Activated CD4-positive, CD25-positive, alpha-beta regulatory T cell treated with anti-CD3 and anti-CD28 coated beads, Interleukin-2, amount 50 U/mL, for 16 hours (primary cell): ENCODE data around the gene SNX19.
"Not testable (repeated sequence)": the region's sequence is repeated elsewhere in the genome, so short reads cannot be mapped to it uniquely, and the experiment has no call there.

ENCODE experiments used
- DNase-seq: peaks from one replicate; pipeline ENCODE4 v3.0.0-alpha.2; 2020; ENCODE audit warnings: low read depth, low spot score

The SNX19 gene

GRCh38 chr11:130916238-130916855, at the start of gene SNX19:
TSS of gene SNX19 (minus strand) at chr11:130916479. CDS start at chr11:130915939, 540 bp downstream.
- DNase-seq = peak; percentile 80

GRCh38 chr11:130964058-130964792, 47.9 kb upstream of the SNX19 start:
- DNase-seq = no peak

- DNase-seq = no peak
Observed at GRCh38 chr11:130947889-130948288, 31.6 kb upstream of the SNX19 start.

- DNase-seq = no peak
Observed at GRCh38 chr11:130947481-130947880, 31.2 kb upstream of the SNX19 start.

GRCh38 chr11:130947058-130947457, 30.8 kb upstream of the SNX19 start:
- DNase-seq = no peak

GRCh38 chr11:130945896-130946295, 29.6 kb upstream of the SNX19 start:
- no peak for DNase-seq

GRCh38 chr11:130940706-130941105, 24.4 kb upstream of the SNX19 start:
- DNase-seq = no peak

- DNase-seq = no peak
Observed at GRCh38 chr11:130937051-130937450, 20.8 kb upstream of the SNX19 start.

GRCh38 chr11:130932086-130932712, 15.9 kb upstream of the SNX19 start:
- DNase-seq = no peak

GRCh38 chr11:130924750-130925149, 8.5 kb upstream of the SNX19 start:
- DNase-seq = no peak

- DNase-seq = not testable (repeated sequence)
Observed at GRCh38 chr11:130920612-130921011, 4.3 kb upstream of the SNX19 start.

GRCh38 chr11:130918081-130918480, 1.8 kb upstream of the SNX19 start:
- no peak for DNase-seq

GRCh38 chr11:130916910-130917309, 631 bp upstream of the SNX19 start:
- no peak for DNase-seq

GRCh38 chr11:130915603-130916237, 559 bp downstream of the SNX19 start:
- no peak for DNase-seq

GRCh38 chr11:130913268-130913667, 3.0 kb downstream of the SNX19 start:
- DNase-seq = no peak

GRCh38 chr11:130912552-130912951, 3.7 kb downstream of the SNX19 start:
- no peak for DNase-seq

GRCh38 chr11:130911306-130911705, 5.0 kb downstream of the SNX19 start:
- no peak for DNase-seq

- no peak for DNase-seq
Observed at GRCh38 chr11:130909650-130910049, 6.6 kb downstream of the SNX19 start.

- no peak for DNase-seq
Observed at GRCh38 chr11:130908770-130909625, 7.3 kb downstream of the SNX19 start.

GRCh38 chr11:130908061-130908460, 8.2 kb downstream of the SNX19 start:
- no peak for DNase-seq

GRCh38 chr11:130907229-130907628, 9.1 kb downstream of the SNX19 start:
- DNase-seq = no peak
